NT2/D1 (cell line): ENCODE measurements around the gene SDHA.
"Not testable (repeated sequence)": the region's sequence is repeated elsewhere in the genome, so short reads cannot be mapped to it uniquely, and the experiment has no call there.

Source experiments
- SUZ12 ChIP-seq: IDR thresholded peaks from 2 replicates; pipeline ENCODE4 v1.6.1; 2011; ENCODE audit not compliant: insufficient read length, insufficient read depth; ENCODE audit errors: extremely low read depth
- YY1 ChIP-seq: IDR thresholded peaks from 2 replicates; pipeline ENCODE4 v1.6.1; 2011; ENCODE audit not compliant: insufficient read length, insufficient read depth
- ZNF274 ChIP-seq: IDR thresholded peaks from 2 replicates; pipeline ENCODE4 v1.6.1; 2011; ENCODE audit warnings: mild to moderate bottlenecking, low read depth, low read length

DNA sequence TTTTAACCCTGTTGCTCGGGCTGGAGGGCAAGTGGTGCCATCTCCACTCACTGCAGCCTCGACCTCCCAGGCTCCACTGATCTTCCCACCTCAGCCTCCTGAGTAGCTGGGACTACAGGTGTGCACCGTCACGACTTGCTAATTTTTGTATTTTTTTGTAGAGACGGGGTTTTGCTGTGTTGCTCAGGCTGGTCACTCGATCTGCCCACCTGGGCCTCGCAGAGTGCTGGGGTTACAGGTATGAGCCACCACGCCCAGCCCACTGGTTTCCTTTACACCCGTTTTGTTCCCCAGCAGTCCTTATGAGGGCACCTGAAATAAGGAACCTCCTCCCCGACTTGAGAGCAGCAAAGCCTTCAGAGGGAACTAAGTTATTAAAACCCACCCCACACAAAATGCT is 2.0 kb upstream of the SDHA start:
- not testable (repeated sequence) for TF ChIP-seq YY1, SUZ12, ZNF274
